GM18858 (cell line): ENCODE data around the gene BRD1.
"Not testable (repeated sequence)": the region's sequence is repeated elsewhere in the genome, so short reads cannot be mapped to it uniquely, and the experiment has no call there.

ENCODE experiments used
- ATAC-seq: cut with Tn5 transposase; IDR thresholded peaks from one replicate; pipeline ENCODE4 v1.9.1; 2021; ENCODE audit not compliant: unreplicated experiment

The BRD1 gene

DNA sequence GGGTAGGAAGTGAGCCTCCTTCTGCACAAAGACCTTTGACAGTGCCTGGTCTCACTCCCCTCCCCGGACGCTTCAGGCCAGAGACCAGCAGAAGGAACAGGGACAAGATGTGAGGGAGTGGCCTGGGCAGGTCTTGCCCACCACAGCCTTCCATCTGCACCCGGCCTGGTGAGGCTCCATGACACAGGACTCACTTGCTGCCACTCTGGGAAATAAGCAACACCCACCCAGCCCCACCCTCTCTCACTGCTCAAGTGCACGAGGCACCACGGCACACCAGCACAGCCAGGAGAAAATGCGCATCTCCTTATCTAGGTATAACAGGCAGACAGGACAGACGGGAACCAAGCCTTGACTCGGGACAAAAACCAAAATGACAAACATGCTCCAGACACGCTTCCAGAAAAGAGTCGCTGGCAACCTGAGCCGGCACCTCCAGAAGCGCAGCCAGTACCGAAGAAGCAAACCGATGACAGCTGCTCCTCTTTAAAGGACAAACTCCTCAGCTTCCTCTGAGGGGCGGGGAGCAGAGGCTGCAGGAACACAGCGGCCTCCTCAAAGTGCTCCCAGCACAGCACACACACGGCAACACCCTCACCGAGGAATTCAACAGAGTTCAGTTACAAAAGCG lies 41.7 kb downstream of the BRD1 start:
- ATAC-seq: no peak

DNA sequence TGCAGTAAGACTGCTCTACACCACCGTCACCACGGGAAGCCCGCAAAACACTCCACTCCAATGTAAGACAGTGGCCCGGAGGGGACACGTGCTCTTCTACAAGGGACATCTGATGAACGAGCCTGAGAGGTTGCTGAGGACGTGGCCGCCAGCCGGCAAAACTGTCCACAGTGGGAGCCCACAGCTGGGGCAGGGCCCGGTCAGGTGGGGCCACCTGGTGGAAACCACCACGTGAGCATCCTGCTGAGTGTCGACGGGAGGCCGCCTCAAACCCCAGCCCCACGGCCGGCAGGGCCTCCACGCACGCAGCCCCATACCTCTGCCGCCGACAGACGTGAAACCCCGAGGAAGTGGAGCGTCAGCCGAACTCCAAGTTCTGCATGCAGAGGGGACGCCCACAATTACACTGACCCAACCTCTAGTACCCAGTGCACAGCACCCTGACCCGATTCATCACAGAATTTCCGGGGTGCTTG lies 42.6 kb downstream of the BRD1 start:
- no peak for ATAC-seq

DNA sequence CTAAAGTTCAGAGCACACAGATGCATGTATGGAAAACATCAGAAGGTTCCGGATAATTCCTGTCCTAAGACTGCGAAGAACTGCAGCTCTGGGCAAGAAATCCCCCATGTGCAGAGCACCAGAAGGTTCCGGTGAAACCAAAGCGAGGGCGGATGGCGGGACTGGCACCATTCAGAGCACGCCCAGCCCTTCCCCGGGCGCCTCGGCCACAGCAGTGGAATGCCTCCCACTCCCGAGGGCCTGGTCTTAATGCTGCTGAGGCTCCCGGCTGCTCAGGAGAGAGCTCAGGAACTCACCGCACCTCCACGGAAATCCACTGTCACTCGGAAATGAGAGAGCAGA lies 43.1 kb downstream of the BRD1 start:
- ATAC-seq: no peak

DNA sequence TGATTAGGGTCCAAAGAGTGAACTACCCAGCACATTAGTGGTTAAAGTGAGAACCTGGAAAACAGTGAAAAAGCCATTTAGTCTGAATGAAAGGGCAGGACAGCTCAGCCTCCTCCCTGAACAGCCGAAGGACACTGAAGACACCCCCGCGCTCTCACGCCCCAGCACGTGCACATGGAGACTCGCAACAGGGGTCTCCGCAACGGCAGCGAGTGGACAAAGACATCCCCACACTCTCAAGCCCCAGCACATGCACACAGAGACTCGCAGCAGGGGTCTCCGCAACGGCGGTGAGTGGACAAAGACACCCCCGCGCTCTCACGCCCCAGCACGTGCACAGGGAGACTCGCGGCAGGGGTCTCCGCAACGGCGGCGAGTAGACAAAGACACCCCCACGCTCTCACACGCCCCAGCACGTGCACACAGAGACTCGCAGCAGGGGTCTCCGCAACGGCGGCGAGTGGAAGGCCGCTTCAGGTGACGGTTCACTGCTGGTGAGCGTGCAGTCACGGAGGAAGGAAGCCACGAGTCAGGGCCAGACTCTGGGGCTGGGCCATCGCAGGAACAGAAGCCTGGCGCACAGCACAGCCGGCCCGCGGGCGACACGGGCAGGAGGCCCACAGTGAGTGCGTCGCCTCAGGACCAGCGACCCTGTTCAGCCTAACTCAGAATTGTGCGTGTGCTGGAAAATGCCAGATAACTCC lies 43.6 kb downstream of the BRD1 start:
- no peak for ATAC-seq

DNA sequence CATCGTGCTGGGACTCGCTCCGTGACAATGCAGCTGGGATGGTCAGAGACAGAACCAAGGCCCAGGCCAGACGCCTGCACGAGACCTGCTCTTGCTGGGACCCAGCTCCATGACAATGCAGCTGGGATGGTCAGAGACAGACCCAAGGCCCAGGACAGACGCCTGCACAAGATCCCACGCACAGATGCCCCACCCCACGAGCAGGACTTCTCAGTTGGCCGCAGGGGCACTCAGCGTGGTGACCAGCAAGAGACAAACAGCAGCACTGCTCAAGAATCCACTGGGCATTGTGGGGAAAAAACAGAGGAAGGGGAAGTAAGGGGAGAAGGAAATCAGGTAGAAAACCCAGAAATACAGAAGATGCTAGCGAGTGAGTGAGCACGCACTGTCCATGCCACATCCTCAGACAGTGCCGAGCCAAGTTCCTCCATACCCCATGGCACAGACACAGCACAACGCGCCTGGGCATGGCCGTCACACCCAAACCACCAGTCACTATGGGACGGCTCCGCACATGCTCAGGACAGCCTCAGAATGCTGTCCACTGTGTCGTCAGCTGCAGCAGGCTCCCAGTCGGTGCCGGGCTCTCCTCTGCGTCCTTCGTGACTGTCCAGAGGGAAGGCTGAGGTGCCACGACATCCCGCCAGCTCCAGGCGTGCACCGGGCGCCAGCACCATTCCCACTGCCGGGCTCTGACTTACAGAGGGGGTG lies 44.5 kb downstream of the BRD1 start:
- ATAC-seq: no peak

DNA sequence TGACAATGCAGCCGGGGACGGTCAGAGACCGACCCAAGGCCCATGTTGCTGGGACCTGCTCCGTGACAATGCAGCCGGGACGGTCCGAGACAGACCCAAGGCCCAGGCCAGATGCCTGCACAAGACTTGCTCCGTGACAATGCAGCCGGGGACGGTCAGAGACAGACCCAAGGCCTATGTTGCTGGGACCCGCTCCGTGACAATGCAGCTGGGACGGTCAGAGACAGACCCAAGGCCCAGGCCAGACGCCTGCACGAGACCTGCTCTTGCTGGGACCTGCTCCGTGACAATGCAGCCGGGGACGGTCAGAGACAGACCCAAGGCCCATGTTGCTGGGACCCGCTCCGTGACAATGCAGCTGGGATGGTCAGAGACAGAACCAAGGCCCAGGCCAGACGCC lies 45.8 kb downstream of the BRD1 start:
- ATAC-seq: not testable (repeated sequence)

DNA sequence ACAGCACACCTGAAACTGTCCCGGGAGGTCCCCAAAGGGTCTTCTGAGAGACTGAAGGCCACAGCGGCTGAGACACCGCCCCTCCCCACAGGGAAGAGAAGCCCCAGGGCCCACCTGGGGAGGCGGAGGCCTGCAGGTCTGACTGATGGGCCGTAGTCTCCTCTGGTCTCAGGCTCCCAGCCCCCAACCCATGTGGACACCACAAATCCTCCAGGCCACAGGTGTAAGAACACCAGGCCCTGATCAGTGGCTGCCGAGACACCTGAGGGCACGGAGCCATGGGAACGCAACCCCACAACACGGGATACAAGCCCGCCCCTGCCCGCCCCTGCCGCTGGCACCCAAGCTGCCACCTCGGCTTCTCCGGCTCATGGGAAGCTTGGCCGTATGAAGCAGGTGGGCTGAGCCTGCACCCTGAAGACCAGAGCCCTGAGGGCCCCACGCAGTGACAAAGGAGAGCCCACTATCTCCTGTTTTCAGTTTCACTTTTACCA lies 46.3 kb downstream of the BRD1 start:
- no peak for ATAC-seq

DNA sequence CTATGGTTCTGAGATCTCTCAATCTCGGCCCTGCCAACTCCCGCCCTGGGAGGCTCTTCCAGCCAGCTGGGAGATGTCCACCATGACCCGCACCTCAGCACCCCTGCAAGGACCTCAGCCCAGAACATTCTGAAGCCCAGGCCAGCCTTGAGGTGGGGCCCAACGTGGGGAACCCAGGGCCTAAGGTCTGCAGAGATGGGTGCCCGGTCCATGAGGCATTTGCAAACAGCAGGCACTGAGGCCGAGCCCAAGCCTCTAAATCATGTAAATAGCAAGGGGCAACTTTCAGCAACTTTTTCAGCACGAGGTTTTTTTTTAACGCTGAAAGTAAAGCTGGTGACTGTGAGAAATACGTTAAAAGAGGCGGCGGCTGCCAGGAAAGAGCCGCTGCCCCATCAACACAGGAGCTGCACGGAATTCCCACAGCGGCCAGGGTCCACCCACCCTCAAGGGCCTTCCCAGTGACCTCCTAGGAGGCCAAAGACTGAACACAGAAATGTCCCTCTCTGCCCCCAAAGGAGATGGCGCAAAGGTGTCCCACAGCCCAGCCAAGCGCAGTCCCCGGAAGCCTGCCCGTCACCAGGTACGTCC lies 46.9 kb downstream of the BRD1 start:
- ATAC-seq: no peak

DNA sequence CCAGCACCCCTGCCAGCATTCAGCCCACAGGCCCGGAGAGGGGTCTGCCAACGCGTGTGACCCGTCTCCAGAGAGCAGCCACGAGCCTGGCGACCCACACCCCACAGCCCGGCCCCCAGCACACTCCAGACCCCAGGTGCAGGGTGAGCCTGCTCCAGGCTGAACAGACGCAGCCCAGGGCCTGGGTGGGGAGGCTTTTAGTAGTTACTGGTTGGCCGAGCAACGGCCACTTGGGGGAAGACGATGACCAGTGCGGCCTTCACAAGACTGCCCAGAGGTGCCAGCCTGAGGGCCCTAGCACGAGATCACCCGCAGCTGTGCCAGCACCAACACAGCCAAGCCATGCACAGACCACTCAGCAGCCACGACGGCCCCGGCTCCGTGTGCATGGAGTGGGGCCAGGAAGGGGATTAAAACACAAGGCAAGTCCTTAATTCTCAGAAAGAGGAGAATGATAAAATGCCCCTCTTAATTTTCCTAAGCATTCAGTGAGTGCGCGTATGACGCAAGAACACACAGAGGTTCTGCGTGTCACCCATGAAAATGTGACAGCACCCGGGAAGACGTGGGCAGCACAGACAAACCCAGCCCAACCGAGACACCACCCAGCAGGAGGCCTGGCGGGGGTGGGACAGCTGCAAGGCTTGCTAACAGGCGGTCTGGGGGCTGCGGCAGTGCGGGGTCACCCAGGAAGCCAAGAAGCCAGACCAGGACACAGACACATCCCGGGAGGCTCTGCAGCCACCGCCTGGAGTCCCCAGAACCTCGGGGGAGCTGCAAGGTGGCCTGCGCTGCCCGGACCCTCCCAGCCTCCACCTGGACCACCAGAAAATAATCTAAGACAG lies 47.6 kb downstream of the BRD1 start:
- ATAC-seq: no peak

DNA sequence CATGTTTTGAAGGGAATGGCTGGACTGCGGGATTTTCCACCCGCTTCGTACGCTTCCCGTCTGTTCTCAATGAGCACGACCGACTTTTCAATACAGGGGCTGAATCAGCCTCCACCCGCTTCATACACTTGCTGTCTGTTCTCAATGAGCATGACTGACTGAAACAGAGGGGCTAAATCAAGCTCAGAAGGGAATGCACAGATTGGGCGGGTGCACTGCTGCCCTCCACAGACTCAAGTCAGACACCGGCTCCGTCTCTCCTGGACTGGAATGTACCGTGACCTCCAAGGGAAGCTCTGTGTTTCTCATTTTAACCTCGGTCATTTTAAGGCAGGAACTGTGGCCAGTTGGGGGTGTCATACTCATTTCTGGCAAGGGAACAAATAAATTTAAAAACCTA lies 48.5 kb downstream of the BRD1 start:
- ATAC-seq: no peak

DNA sequence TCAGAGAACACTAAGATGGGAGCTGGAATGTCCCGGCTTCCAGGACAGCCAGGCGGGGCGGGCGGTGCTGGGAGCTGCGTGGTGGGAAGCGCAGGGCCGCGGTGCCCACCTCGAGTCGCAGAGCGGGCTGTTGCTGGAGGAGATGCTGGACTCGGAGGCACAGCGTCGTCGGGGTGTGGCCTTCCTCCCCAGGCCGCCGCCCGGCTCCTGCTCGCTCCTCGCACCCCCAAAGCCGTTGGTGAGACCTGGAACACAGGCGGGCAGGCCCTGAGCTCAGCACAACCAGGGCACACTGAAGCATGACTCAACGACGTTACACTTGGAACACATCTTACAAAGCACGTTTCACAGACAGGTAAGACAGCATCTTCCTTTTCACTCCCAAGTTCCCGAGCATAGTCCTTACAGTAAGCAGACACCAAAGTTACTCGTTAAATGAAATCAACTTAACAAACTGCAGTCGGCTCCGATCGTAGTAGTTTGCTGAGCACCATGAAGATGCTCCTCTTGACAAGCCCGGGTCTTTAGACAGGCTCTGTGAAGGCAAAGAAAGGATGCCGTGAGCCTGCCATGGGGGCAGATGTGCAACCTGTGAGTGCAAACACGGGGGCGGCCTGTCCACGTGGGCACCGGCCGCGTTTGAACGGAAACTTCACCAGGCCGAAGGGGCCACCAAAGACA lies 50.0 kb downstream of the BRD1 start:
- ATAC-seq: no peak

DNA sequence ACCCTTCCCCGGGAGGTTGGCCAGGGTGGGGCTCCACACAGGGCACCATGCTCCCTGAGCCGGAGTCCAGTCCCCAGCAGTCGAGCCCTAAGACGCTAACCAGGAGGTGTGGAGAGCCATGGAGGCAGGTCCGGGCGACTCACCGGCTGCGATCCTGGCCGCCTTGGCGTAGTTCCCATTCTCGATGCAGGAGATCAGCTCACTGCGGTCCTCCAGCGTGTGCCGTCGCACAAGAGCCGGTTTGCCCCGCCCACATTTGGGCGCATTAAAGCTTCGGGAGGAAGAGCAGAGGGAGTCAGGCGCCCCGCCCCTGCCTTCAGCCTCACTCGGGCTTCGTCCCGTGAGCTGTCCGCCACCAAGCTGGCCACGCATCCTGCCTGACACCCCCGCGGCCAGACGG lies 50.8 kb downstream of the BRD1 start:
- no peak for ATAC-seq

DNA sequence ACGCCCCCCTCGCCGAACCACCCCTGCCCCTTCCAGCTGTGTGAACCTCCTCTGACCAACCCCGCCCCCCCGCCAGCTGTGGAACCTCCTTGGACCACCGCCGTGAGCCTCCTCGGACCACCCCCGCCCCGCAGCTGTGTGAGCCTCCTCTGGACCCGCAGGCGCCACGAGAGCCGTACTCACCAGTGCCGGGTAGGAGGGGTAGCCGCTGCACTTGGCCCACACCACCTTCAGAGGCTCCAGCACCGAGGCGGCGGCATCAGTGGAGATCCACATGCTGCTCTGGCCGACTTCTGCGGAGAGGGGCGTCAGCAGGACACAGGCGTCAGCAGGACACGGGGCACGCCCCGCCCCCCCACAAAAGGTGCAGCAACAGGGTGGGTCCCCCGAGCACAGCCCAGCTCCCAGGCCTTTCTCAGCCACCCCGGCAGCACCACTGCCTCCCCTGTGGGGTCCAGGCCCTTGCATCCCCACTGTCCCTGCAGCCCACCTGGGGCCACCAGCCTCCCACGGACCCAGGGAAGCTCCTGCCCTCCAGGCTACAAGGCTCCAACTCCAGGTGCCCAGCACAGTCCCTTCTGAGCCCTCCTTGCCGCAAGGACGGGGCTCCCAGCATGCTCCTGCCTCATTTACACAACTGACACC lies 51.7 kb downstream of the BRD1 start:
- no peak for ATAC-seq

DNA sequence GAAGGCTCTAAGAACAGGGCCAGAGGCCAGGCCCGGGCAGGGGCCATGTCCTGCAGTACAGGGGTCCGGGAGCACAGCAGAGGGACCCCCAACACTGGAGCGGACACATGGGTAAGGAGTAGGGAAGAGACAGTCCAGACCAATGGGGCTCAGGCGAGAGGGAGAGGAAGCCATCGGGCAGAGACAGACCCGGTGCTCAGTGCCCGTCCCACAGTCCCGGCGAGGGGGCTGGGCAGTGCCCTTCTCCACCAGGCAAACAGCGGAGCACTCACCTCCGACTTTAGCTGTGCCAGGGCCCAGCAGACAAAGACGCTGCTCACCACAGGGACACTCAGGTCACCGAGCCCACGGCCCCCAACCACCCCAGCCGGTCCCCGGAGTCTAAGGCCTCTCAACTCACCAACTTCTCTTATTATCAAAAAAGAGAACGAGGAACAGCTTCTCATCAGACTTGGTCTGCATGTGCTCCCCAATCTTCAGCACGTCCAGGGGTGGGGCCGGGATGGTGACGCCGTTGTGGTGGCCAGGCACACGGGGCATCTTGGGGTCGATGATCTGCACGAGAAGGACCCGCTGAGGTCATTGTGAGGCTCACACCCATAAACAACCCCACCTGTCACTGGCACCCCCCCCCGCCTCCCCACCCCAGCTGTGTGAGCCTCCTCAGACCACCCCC lies 52.3 kb downstream of the BRD1 start:
- ATAC-seq: no peak

DNA sequence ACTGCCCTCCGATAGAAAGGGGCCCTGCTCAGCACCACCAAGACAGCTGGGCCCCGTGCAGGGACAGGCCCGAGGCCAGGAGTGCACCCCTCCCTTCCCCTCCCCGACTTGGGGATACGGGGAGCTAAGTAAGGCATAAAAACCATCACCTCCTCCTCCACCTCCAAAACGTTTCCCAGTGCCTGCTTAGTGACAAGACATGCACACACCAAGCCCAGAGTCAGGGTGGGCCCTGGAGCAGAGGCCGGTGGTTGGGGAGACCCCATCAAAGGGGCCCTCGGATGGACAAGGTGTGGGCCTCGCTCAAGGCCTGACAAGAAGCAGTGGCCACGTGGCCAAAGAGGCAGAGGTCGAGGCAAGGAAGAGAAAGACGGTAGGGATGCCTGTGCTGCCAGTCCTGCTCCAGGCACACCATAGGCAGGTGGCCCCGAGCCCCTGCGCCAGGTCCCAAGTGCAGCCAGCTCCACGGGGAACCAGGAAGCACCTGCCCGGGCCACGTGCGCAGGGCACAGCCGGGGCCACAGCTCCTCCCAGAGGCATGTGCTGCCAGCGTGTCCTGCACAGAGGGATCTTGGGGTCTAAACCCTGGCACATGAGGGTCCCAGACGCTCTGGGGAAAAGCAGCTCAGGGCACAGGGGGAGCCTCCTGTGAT lies 53.0 kb downstream of the BRD1 start:
- ATAC-seq: no peak

DNA sequence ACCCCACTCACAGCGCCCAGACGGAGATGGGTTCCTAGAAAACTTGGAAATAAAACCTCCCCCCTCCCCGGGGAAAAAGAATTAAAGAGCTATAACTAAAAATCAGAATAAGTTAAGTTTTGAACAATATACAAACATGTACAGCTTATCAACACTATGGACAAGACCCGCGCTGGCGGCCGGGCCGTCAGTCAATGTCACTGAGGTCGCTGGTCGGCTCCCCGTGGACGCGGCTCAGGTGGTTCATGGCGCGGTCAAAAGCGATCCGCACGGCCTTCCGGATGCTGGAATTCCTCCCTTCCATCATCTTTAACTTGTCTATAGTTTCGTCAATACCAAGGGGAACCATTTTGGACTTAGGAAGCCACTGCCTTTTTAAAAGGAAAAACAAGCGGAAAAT lies 53.6 kb downstream of the BRD1 start:
- no peak for ATAC-seq

DNA sequence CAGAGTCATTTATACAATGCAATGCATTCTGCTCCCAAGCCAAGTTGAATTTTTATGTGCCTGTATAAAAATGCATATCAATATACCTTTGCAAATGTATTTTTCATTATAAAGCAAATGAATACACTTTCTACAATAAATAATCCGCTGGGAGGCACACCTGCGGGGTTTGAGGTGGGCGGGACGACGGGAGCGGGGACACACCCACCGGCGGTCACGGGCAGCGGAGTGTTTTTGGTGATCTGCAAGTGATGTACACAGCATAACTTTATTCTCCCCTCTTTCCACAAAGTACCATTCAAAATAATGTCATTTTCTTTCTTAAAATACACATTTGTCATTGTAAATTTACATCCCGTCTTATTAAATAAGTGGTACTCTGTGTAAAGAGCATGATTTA lies 54.1 kb downstream of the BRD1 start:
- ATAC-seq: no peak

DNA sequence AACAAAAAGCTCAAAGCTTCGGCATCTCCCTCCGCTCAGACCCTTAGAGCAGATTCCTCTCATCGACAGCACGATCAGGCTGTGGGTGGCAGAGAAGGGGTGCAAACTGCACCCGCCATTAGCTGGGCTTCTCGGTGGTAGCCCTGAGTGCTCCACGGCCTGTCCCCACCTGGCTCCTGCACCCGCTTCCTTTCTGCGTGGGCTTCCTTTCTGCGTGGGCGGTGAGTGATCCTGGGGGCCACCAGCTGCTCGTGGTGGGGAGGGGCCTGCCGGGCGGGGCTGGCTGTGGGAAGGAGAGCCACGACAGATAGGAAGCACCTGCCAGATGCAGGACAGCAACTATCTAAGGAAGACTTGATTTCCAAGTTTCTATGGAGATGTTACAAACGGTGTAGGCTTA lies 55.0 kb downstream of the BRD1 start:
- no peak for ATAC-seq
